SK-N-DZ (cell line): ENCODE results near the gene C13orf46.

Experiments used
- DNase-seq: peaks from one replicate; pipeline ENCODE4 v3.0.0-alpha.2; 2015; ENCODE audit warnings: low spot score

The C13orf46 gene

DNA sequence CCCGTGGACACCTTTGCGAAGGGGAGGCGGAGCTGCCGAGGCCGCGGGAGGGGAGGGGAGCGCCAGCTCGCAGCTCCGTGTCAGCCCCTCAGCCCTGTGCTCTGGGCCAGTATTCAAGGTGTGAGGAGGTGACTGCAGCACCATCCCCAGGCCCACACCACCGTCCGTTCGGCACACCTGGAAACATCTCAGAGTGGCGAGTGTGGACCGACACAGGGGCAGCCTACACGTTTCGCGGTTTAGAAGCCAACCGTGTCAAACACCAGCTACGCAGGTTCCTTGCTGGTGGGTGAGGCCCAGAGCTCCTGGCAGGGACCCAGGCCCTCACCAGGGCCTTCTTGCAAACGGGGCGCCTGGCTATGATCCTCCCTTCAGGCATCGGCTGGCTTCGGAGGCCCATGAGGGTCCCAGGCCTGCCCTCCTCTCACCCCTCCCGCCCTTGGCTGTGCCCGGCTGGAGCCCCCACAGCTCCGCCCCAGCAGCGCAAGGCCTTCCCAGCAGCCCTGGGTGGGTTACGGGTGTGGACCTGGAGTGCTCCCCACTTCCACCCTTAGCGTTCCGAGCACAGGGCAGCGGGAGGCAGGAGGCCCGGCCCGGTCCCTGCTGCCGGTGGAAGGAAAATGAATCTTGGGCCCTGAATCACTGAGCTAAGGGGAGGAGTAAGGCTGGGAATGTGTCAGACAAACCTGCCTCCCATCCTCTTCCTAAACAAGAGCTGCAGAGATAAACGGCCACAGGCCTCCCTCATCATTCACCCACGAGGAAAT, 1.2 kb downstream of the C13orf46 start:
- DNase-seq: no peak

- DNase-seq: no peak
Observed at GRCh38 chr13:113971471-113972231, 2.2 kb downstream of the C13orf46 start.

DNA sequence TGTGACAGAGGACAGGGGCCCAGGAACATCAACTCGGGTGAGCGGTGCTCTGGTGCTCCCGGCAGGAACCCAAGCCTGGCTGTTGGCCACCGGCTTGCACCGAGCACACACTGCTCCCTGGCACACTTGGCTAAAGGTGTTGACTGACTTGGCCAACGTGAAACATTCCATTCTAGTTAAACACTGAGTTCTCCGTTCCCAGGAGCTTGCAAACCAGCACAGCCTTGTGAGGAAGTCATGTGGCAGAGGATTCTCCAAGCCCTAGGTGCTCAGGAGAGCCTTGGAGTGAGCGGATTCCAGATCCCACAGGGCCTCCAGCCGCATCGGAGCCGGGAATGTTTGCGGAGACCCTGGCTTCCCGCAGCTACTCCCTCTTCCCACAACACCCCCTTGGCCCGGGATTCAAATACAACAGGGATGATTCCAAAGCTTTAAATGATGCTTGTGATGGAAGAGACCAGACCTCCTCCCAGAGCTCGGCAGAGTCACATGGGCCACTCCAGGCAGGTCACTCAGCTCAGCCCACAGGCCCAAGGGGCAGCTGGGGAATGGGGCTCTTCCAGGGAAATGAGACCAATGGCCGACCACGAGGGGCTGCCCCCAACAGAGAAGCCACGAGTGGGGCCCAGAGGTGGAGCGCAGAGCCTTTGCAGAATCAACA, 2.9 kb downstream of the C13orf46 start:
- no peak for DNase-seq

DNA sequence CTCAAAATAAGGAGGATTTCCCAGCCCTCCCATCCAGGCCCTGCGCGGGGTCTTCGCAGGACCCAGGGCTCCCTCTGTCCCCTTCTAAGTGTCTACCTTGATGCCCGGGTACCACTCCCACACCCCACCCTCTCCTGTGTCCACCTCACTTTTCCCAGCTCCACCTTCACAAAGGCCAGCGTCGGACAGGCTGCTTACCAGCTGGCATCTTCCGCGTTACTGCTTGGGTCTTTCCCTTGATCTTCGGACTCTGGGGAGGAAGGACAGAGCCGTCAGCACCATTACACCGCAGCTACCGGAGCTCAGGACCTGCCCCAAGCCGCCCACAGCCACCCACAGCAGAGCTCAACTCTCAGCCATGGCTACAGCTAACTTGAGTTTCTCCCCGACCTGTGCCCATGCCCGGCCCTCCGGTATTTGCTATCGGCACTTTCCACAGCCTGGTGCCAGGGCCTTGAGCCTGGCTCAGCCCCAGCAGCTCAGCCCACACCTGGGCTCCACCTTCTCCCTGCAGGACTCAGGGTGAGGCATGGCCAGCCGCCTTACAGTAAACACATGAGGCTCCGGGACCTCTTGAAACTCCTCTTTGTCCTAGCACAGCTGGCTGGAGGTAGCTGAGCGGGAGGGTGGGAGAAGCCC, 3.8 kb downstream of the C13orf46 start:
- no peak for DNase-seq

DNA sequence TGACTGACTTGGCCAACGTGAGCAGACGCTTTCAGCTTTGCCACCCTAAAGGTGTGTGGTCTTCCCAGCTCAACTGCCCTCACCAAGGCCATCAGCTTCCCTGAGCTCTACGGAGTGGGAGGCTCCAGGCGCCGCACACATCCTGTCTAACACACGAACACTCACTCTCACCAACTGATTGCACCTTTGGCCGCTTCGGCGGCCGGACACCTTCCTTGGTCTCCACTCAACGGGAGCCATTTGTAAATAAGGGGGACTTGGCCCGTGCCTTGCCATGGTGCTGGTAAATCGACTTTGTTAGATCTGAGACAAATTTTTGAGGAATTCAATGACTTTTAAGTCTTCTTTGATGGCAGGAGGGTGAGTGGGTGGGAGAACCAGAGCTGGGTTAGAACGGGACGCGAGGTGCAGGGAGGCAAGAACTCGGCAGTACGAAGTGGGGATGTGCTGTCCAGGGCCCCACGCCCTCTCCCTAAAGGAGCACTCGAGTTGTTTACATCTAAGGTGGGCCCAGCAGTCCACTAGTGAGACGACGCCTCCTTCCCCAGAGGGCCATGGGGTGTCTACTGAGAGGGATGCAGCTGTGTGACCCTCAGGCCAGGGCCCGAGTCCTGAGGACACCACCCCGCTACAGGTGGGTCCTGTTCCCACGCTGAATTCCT, 4.4 kb downstream of the C13orf46 start:
- DNase-seq: no peak

DNA sequence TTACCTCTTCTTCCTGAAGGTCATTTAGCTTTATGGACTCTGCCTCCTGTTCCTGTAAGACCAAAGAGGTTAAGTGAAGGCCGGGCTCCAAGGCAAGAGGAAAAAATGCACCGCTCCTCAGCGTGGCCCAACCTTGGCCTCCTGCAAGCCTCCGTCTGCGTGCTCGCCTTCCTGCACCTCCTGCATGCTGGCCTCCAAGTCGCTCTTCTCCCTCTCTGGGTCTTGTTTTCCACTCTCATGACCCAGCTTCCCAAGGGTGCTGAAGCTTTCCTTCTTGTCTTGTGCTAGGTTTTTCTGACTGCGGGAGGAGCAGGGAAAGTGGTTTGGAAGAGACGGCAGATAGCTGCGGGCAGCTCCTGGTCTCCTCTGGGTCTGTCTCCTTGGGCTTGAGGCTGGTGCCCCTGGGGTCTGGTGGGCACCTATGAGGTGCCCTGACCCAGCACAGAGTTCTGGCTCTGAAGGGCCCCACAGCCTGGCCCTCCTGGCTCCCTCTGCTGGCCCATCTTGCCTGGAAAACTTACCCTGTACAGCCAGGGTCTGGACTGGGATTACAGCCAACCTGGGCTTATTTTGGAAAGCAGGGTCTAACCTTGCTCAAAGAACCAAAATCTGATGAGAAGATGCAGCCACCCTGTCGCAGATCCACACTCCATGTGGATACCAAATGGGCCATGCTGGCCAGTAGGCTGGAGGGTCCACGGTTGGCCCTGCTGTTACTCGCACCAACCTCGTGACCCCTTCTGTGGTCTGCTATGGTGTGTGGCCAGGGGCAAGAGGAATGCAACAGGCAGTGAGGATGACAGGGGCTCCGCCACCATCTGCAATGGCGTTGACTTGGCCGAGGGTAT, 5.2 kb downstream of the C13orf46 start:
- no peak for DNase-seq

DNA sequence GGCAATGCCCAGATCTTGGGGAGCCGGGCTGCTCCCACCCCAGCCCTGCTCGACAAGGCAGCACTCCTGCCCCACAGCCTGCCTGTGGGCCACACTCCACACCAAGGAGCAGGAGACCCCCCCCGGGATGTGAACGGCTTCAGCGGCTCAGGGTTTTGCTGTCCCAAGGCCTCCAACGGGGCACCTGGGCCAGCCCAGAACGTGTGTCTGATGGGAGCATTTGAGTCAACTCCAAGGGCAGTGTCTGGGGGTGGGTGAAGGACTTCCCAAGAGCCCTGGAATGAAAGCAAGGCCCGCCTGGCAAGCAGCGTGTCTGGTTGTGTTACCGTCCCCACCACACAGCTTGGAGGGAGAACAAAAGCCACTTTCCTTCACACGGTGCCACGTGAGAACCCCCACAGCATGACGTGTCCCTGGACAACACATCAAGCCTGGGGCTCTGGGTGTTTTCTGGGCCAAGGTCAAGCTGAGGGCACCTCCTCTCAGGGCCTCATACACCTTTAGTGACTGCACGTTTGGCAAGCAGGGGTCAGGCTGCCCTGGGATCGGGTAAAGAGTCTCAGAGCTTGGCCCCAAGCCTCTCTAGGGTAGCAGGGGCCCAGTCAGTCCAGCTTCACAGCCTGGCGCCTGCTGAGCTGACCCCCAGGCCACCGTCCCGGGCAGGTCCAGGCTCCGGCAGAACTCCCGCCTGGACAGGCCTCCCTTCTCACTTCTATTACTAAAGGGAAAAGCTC, 6.0 kb downstream of the C13orf46 start:
- no peak for DNase-seq

DNA sequence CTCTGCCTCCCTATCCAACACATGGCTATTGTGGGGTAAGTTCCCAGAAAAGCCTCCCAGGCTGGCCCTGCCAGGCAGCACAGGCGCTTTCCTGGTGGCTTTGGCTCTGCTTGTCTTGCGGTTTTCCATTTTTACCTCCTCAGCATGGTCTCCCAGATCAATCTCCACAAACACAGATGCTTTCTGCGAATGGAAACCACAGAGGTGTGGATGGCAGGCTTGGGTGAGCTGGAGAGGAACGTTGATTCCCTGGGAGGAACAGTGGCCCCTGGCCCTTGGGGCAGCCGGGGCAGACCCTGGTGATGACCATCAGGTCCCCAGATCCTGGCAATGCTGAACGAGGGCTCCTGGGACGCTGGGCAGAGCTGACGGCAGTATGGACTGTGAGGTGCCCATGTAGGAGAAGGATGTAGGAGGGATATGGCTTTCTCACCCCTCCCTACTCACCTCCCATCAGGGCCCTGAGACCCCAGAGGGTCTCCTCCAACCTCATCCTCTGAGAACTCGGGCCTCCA, 6.6 kb downstream of the C13orf46 start:
- DNase-seq: no peak

DNA sequence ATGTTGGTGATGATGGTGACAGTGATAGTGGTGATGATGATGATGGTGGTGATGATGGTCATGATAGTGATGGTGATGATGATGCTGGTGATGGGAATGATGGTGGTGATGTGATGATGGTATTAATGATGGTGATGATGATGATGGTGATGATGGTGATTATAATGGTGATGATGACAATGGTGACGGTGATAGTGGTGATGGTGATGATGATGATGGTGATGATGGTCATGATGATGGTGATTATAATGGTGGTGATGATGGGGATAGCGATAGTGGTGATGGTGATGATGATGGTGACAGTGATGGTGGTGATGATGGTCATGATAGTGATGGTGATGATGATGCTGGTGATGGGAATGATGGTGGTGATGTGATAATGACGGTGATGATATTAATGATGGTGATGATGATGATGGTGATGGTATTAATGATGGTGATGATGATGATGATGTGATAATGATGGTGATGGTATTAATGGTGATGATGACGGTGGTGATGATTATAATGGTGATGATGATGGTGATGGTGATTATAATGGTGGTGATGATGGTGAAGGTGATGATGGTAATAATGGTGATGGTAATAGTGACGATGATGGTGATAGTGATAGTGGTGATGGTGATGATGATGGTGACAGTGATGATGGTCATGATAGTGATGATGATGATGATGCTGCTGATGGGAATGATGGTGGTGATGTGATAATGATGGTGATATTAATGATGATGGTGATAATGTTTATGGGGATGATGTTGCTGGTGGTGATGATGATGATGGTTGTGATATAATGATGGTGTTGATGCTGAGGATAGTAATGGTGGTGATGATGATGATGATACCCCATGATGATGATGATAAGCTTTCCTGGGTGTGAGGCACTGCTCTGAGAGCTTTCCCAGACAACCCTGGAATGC, 7.7 kb downstream of the C13orf46 start:
- no peak for DNase-seq

- no peak for DNase-seq
Observed at GRCh38 chr13:113965383-113965874, 8.4 kb downstream of the C13orf46 start.

DNA sequence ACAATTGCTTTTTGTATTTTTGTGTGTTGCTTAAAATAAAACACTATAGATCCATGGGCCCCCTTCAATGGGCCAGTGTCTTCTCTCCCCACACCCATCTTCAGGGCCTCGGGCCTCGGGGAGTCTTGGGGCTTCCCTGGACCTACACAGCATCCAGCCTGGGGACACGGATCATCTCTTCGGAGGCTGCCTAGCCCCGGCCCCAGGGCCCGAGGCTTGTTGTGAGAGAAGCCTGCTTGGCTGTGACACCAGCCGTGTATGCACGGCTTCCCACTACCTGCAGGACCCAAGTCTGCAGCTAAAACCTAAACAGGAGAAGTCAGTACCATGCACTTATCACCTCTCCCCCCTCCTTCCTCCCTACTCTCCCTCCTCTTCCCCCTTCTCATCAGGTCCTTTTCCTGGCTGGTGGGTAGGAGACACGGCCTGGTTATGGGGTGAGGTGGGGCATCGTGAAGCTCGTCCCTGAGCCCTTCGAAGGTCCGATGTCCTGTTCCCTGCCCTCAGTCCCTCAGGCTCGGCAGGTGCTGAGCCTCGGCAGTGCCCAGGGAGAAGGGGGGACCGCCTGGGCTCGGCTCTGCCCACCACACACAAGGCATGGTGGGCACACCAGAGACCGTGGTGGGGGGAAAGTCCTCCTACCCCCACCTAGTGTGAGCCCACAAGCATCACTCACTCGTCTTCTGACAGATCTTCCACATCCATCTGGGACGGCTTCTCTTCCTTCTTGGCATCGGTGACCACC, 9.5 kb downstream of the C13orf46 start:
- DNase-seq: no peak

DNA sequence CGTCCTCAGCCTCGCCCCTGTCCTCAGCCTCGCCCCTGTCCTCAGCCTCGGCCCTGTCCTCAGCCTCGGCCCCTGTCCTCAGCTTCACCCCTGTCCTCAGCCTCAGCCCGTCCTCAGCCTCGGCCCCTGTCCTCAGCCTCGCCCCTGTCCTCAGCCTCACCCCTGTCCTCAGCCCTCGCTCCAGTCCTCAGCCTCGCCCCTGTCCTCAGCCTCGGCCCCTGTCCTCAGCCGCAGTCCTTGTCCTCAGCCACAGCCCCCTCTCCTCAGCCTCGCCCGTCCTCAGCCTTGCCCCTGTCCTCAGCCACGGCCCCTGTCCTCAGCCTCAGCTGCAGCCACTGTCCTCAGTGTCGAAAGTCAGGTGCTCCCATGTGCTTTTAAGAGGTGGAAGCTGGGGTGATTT, 10.5 kb downstream of the C13orf46 start:
- no peak for DNase-seq

- DNase-seq: no peak
Observed at GRCh38 chr13:113962975-113963374, 10.9 kb downstream of the C13orf46 start.

GRCh38 chr13:113962386-113962785, 11.5 kb downstream of the C13orf46 start:
- no peak for DNase-seq

- DNase-seq: no peak
Observed at GRCh38 chr13:113960276-113960948, 13.5 kb downstream of the C13orf46 start.

GRCh38 chr13:113959198-113959597, 14.7 kb downstream of the C13orf46 start:
- DNase-seq: no peak

GRCh38 chr13:113958373-113958772, 15.5 kb downstream of the C13orf46 start:
- DNase-seq: no peak
